RWPE2 (cell line): ENCODE data around the gene EMILIN2.
"Not testable (repeated sequence)": the region's sequence is repeated elsewhere in the genome, so short reads cannot be mapped to it uniquely, and the experiment has no call there.

Experiments used
- ATAC-seq: fragments of 200-7000 bp; cut with Tn5 transposase; 3 replicates; pipeline ENCODE4 v1.9.1; 2021; ENCODE audit warnings: low read depth
- DNase-seq: peaks from one replicate; pipeline ENCODE4 v3.0.0-alpha.2; 2020; ENCODE audit warnings: low spot score
- H3K27ac ChIP-seq: fragments of 450-650 bp; 2 replicates; pipeline ENCODE4 v1.5.1; 2017; ENCODE audit warnings: mild to moderate bottlenecking; ENCODE audit not compliant: poor library complexity, severe bottlenecking
- H3K27me3 ChIP-seq: fragments of 250-450 bp; sonication (Bioruptor Pico); 2 replicates; pipeline ENCODE4 v1.5.1; 2021; ENCODE audit warnings: mild to moderate bottlenecking, moderate library complexity; ENCODE audit not compliant: insufficient read depth, poor library complexity, severe bottlenecking
- H3K36me3 ChIP-seq: fragments of 250-450 bp; sonication (Bioruptor Pico); 2 replicates; pipeline ENCODE4 v1.5.1; 2020; ENCODE audit warnings: low read depth, mild to moderate bottlenecking, moderate library complexity
- H3K4me1 ChIP-seq: fragments of 250-450 bp; sonication (Bioruptor Pico); 2 replicates; pipeline ENCODE4 v1.5.1; 2021; ENCODE audit warnings: mild to moderate bottlenecking, moderate library complexity; ENCODE audit not compliant: insufficient read depth, poor library complexity, severe bottlenecking
- H3K4me3 ChIP-seq: fragments of 250-450 bp; sonication (Bioruptor Pico); 2 replicates; pipeline ENCODE4 v1.5.1; 2021; ENCODE audit warnings: mild to moderate bottlenecking, moderate library complexity; ENCODE audit not compliant: severe bottlenecking
- H3K9me3 ChIP-seq: fragments of 250-450 bp; sonication (Bioruptor Pico); 2 replicates; pipeline ENCODE4 v1.5.1; 2021; ENCODE audit warnings: mild to moderate bottlenecking, moderate library complexity; ENCODE audit not compliant: severe bottlenecking
- CTCF ChIP-seq: fragments of 450-650 bp; IDR thresholded peaks from one replicate; pipeline ENCODE4 v1.5.1; 2017; ENCODE audit warnings: mild to moderate bottlenecking, moderate library complexity; ENCODE audit not compliant: poor library complexity, severe bottlenecking

The EMILIN2 gene

GRCh38 chr18:2851771-2852170 is 5.0 kb downstream of the EMILIN2 start:
- Histone ChIP-seq H3K36me3 (no peaks in the 10 kb centered on the region), H3K9me3 (no peaks in the 10 kb centered on the region), H3K4me1 (no peaks in the 10 kb centered on the region), H3K27ac (no peak overlapping the region), H3K4me3 (no peak overlapping the region), H3K27me3 (peaks cover 30% of the 10 kb centered on the region)
- ATAC-seq (no peak), DNase-seq (no peak)
- no peak for TF ChIP-seq CTCF

- H3K9me3 ChIP-seq, H3K4me3 ChIP-seq, H3K27ac ChIP-seq, DNase-seq, H3K36me3 ChIP-seq, H3K4me1 ChIP-seq, ATAC-seq: not testable (repeated sequence)
- peaks cover 25% of the 10 kb centered on the region for H3K27me3 ChIP-seq
Measured at GRCh38 chr18:2852460-2852859, 5.7 kb downstream of the EMILIN2 start.

GRCh38 chr18:2853173-2853925 is 6.5 kb downstream of the EMILIN2 start:
- no peaks in the 10 kb centered on the region for H3K9me3 ChIP-seq
- H3K27ac ChIP-seq, result no peak overlapping the region
- no peak for DNase-seq
- H3K36me3 ChIP-seq, result no peaks in the 10 kb centered on the region
- no peak overlapping the region for H3K4me3 ChIP-seq
- H3K27me3 ChIP-seq, result peaks cover 16% of the 10 kb centered on the region
- ATAC-seq, result no peak
- TF ChIP-seq CTCF, result no peak
- H3K4me1 ChIP-seq, result no peaks in the 10 kb centered on the region

GRCh38 chr18:2853926-2854664 is 7.3 kb downstream of the EMILIN2 start:
- Histone ChIP-seq H3K36me3 (no peaks in the 10 kb centered on the region), H3K4me3 (no peak overlapping the region), H3K9me3 (no peaks in the 10 kb centered on the region), H3K27me3 (peaks cover 9% of the 10 kb centered on the region), H3K4me1 (no peaks in the 10 kb centered on the region), H3K27ac (no peak overlapping the region)
- no peak for TF ChIP-seq CTCF
- ATAC-seq (no peak), DNase-seq (no peak)

GRCh38 chr18:2854875-2855274 is 8.1 kb downstream of the EMILIN2 start:
- no peaks in the 10 kb centered on the region for H3K4me1 ChIP-seq
- no peak for ATAC-seq
- no peak for DNase-seq
- H3K9me3 ChIP-seq, result peaks cover under 1% of the 10 kb centered on the region
- no peak overlapping the region for H3K4me3 ChIP-seq
- H3K36me3 ChIP-seq, result no peaks in the 10 kb centered on the region
- TF ChIP-seq CTCF, result no peak
- peaks cover under 1% of the 10 kb centered on the region for H3K27me3 ChIP-seq
- H3K27ac ChIP-seq, result no peak overlapping the region
